ENCODE results near the gene STARD9. TPM values are rescaled to one million over a fixed set of nuclear protein-coding genes. Genes with fewer than 3 reads are reported as not detected.

STARD9 gene
- total and polyA plus RNA-seq, 2 of the 4 experiments (the other 2 are of a cell fraction): 2.0 to 3.2 TPM

- Histone ChIP-seq H3K4me2 (ENCODE audit: low read depth, low read length) (no peak overlapping the region), H3K56ac (ENCODE audit: extremely low read depth, insufficient read depth, low read length) (no peak overlapping the region), H4K8ac (ENCODE audit: low read depth in 2 of 2, low read length in 2 of 2) (no peak overlapping the region; a peak in 2 of 4 replicates), H3K4ac (ENCODE audit: low read depth, low read length) (no peak overlapping the region), H3K18ac (ENCODE audit: low read depth, low read length) (peak overlapping the region; percentile 86), H2AFZ (replicated peaks; ENCODE audit: low read length, poor library complexity) (no peak overlapping the region), H4K91ac (ENCODE audit: insufficient read depth, low read depth, low read length) (0 out of 2 replicates have a peak overlapping the region, but pooled peaks have one; percentile 1), H2BK5ac (ENCODE audit: low read depth, low read length, poor library complexity, severe bottlenecking) (no peak overlapping the region), H3K36me3 (ENCODE audit: control insufficient read depth, insufficient read depth, low read length) (peaks cover 20% of the 10 kb centered on the region), H3K9me1 (ENCODE audit: insufficient read depth, low read length) (peaks cover 10% of the 10 kb centered on the region), H4K5ac (ENCODE audit: low read depth, low read length) (peak overlapping the region; percentile 93; the same call in 1 of the 2 replicates), H3K9me3 (ENCODE audit: control insufficient read depth, insufficient read depth, low read length) (no peaks in the 10 kb centered on the region), H2BK120ac (ENCODE audit: low read depth, low read length) (peak overlapping the region; percentile 85; the same call in 1 of the 2 replicates), H3K27ac (ENCODE audit: insufficient read depth, low read length) (no peak overlapping the region), H3K4me1 (ENCODE audit: control insufficient read depth, insufficient read depth, low read length) (peaks cover 2% of the 10 kb centered on the region; the same call in 1 of the 2 replicates), H4K20me1 (ENCODE audit: insufficient read depth, low read length) (no peaks in the 10 kb centered on the region), H2AK5ac (ENCODE audit: low read depth, low read length) (no peak overlapping the region), H3K79me1 (ENCODE audit: low read depth in 1 of 2, low read length in 2 of 2) (no peaks in the 10 kb centered on the region), H3K4me3 (ENCODE audit: insufficient read depth, low read depth, low read length) (no peak overlapping the region), H2AK9ac (replicated peaks; ENCODE audit: low read depth, low read length, poor library complexity) (no peak overlapping the region), H3K23ac (ENCODE audit: low read depth, low read length) (no peak overlapping the region), H2BK15ac (ENCODE audit: low read depth, low read length) (no peak overlapping the region), H3K14ac (replicated peaks; ENCODE audit: low read depth, low read length) (no peak overlapping the region), H3K27me3 (ENCODE audit: control insufficient read depth, insufficient read depth, low read length) (no peaks in the 10 kb centered on the region), H3K9ac (ENCODE audit: low read depth, low read length) (no peak overlapping the region), H2BK20ac (ENCODE audit: low read depth, low read length) (peak overlapping the region; percentile 36; the same call in 1 of the 2 replicates)
- DNase-seq: no peak
- dilution Hi-C loops (cut with HindIII; ENCODE audit: low sequenced_read_pairs, unreplicated experiment) (no loop called here), intact Hi-C loops (cut with micrococcal nuclease) (no loop called here), in situ Hi-C loops (cut with MboI; ENCODE audit: low sequenced_read_pairs) (no loop called here)
- TF ChIP-seq ELK1 (IDR thresholded peaks at IDR 0.05; ENCODE audit: borderline replicate concordance, low read depth, low read length): no peak
- no peak for TF ChIP-seq NFE2L2 (IDR thresholded peaks at IDR 0.05; ENCODE audit: low read depth, low read length)
- TF ChIP-seq MAFK (IDR thresholded peaks at IDR 0.05; ENCODE audit: low read depth, low read length): no peak
- no peak for TF ChIP-seq SMC3 (IDR thresholded peaks at IDR 0.05; ENCODE audit: low read depth, low read length)
- no peak for TF ChIP-seq MAZ (IDR thresholded peaks at IDR 0.05; ENCODE audit: borderline replicate concordance, low read depth, low read length)
- TF ChIP-seq RFX5 (IDR thresholded peaks at IDR 0.05; ENCODE audit: low read depth, low read length): no peak
- no peak for TF ChIP-seq RAD21 (IDR thresholded peaks at IDR 0.05; ENCODE audit: low read length)
- no peak for TF ChIP-seq CEBPB (IDR thresholded peaks at IDR 0.05; ENCODE audit: low read depth, low read length)
- TF ChIP-seq POLR2A (IDR thresholded peaks at IDR 0.05; ENCODE audit: low read depth, low read length): no peak
- TF ChIP-seq RCOR1 (IDR thresholded peaks at IDR 0.05; ENCODE audit: insufficient replicate concordance, low read length): no peak
- TF ChIP-seq MXI1 (IDR thresholded peaks at IDR 0.05; ENCODE audit: borderline replicate concordance, low read depth, low read length): no peak
- TF ChIP-seq CHD1 (IDR thresholded peaks at IDR 0.05; ENCODE audit: low read depth, low read length): no peak
- TF ChIP-seq, protein P1, sequence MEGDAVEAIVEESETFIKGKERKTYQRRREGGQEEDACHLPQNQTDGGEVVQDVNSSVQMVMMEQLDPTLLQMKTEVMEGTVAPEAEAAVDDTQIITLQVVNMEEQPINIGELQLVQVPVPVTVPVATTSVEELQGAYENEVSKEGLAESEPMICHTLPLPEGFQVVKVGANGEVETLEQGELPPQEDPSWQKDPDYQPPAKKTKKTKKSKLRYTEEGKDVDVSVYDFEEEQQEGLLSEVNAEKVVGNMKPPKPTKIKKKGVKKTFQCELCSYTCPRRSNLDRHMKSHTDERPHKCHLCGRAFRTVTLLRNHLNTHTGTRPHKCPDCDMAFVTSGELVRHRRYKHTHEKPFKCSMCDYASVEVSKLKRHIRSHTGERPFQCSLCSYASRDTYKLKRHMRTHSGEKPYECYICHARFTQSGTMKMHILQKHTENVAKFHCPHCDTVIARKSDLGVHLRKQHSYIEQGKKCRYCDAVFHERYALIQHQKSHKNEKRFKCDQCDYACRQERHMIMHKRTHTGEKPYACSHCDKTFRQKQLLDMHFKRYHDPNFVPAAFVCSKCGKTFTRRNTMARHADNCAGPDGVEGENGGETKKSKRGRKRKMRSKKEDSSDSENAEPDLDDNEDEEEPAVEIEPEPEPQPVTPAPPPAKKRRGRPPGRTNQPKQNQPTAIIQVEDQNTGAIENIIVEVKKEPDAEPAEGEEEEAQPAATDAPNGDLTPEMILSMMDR (conservative IDR thresholded peaks at IDR 0.05; ENCODE audit: low read depth, low read length): no peak
- TF ChIP-seq, protein P2, sequence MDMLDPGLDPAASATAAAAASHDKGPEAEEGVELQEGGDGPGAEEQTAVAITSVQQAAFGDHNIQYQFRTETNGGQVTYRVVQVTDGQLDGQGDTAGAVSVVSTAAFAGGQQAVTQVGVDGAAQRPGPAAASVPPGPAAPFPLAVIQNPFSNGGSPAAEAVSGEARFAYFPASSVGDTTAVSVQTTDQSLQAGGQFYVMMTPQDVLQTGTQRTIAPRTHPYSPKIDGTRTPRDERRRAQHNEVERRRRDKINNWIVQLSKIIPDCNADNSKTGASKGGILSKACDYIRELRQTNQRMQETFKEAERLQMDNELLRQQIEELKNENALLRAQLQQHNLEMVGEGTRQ (IDR thresholded peaks at IDR 0.05; ENCODE audit: low read depth, low read length): no peak
- no peak for ATAC-seq (ENCODE audit: low read depth)
- no TSS peak for BruUV-seq (replicated peaks)
- ChIA-PET CTCF (no interaction called here), POLR2A (ENCODE audit: unreplicated experiment) (no interaction called here)
- WGBS, 2 experiments (ENCODE audit: extremely low coverage in 2 of 2, insufficient read length in 1 of 2): no CpG with 5 or more reads among the region's 5 CpGs
Measured at GRCh38 chr15:42672444-42672843, 97.0 kb downstream of the STARD9 start.

Data from IMR-90 (cell line).